H1 (cell line): Measurements from ENCODE around the gene UNC79. TPM values are rescaled to one million over a fixed set of nuclear protein-coding genes. Genes with fewer than 3 reads are reported as not detected.

Experiments used
- CTCF ChIA-PET: fragments of 300-600 bp; sonication (Branson Sonifier 250); formaldehyde crosslinking; loops from one replicate; lab custom pipeline; 2021; ENCODE audit not compliant: partially characterized antibody; lab: Charles Lee
- POLR2A ChIA-PET: fragments of 300-600 bp; sonication (Branson Sonifier 250); formaldehyde crosslinking; loops from one replicate; lab custom pipeline; 2021; ENCODE audit warnings: inconsistent platforms; ENCODE audit not compliant: partially characterized antibody; lab: Charles Lee
- DNase-seq, 2 experiments: peaks; one replicate each; pipeline versions ENCODE4 v3.0.0 to v3.0.0-alpha.2; 2010 to 2022; ENCODE audit warnings: low spot score in 2 of 2, low read depth in 1 of 2, mixed read lengths in 1 of 2
- FAIRE-seq: peaks from 2 replicates; lab custom pipeline; 2011; peaks lifted over from hg19 to GRCh38; lab: Jason Lieb, UNC
- H2AFZ ChIP-seq: 2 replicates; pipeline ENCODE4 v1.8.1; 2012; ENCODE audit warnings: low read length, inconsistent platforms
- H2AK5ac ChIP-seq: 2 replicates; pipeline ENCODE4 v1.6.1; 2013; ENCODE audit warnings: low read depth, low read length
- H2BK120ac ChIP-seq: replicated peaks from 2 replicates; pipeline ENCODE3; 2013; ENCODE audit warnings: low read depth, low read length, inconsistent platforms
- H2BK12ac ChIP-seq: 2 replicates; pipeline ENCODE4 v1.6.1; 2013; ENCODE audit warnings: low read depth, low read length
- H2BK15ac ChIP-seq: 2 replicates; pipeline ENCODE4 v1.6.1; 2013; ENCODE audit warnings: low read length
- H2BK20ac ChIP-seq: 2 replicates; pipeline ENCODE4 v1.6.1; 2013; ENCODE audit warnings: low read length
- H2BK5ac ChIP-seq: 2 replicates; pipeline ENCODE4 v1.6.1; 2013; ENCODE audit warnings: low read depth, low read length
- H3K14ac ChIP-seq: 2 replicates; pipeline ENCODE4 v1.6.1; 2013; ENCODE audit warnings: inconsistent platforms; ENCODE audit not compliant: insufficient read length
- H3K18ac ChIP-seq: 2 replicates; pipeline ENCODE4 v1.6.1; 2013; ENCODE audit warnings: low read length; ENCODE audit errors: extremely low read depth
- H3K23ac ChIP-seq: 2 replicates; pipeline ENCODE4 v1.6.1; 2013; ENCODE audit warnings: inconsistent platforms; ENCODE audit not compliant: insufficient read length
- H3K23me2 ChIP-seq: 2 replicates; pipeline ENCODE4 v1.6.1; 2013; ENCODE audit warnings: low read depth, low read length
- H3K27ac ChIP-seq: 2 replicates; pipeline ENCODE4 v1.6.1; 2011; ENCODE audit warnings: low read depth, low read length, inconsistent platforms
- H3K27me3 ChIP-seq, 4 experiments: replicated peaks in 1 of 4; 1 replicate in 1 of 4; 2 replicates in 3 of 4; pipeline versions ENCODE4 v1.6.1 to v1.8.1; 2011 to 2013; ENCODE audit warnings: low read length in 3 of 4, mild to moderate bottlenecking in 3 of 4, inconsistent platforms in 2 of 4, mixed read lengths in 2 of 4, moderate library complexity in 1 of 4; ENCODE audit not compliant: control insufficient read depth in 3 of 4, insufficient read depth in 3 of 4; ENCODE audit errors: extremely low read depth in 1 of 4
- H3K36me3 ChIP-seq, 4 experiments: 2 replicates each; pipeline versions ENCODE4 v1.6.1 to v1.8.1; 2011 to 2013; ENCODE audit warnings: mild to moderate bottlenecking in 4 of 4, low read length in 3 of 4, moderate library complexity in 2 of 4, control low read depth in 1 of 4, inconsistent platforms in 1 of 4; ENCODE audit not compliant: insufficient read depth in 4 of 4, control insufficient read depth in 2 of 4
- H3K4ac ChIP-seq: replicated peaks from 2 replicates; pipeline ENCODE3; 2013; ENCODE audit warnings: low read length, low read depth, mixed read lengths, inconsistent platforms; ENCODE audit not compliant: insufficient read length
- H3K4me1 ChIP-seq, 4 experiments: replicated peaks in 1 of 4; 1 replicate in 1 of 4; 2 replicates in 3 of 4; pipeline versions ENCODE4 v1.6.1 to v1.8.1; 2011 to 2013; ENCODE audit warnings: low read length in 3 of 4, inconsistent platforms in 2 of 4, mixed read lengths in 1 of 4; ENCODE audit not compliant: insufficient read depth in 4 of 4, control insufficient read depth in 3 of 4
- H3K4me2 ChIP-seq, 2 experiments: 2 replicates each; pipeline versions ENCODE4 v1.6.1 to v1.8.1; 2011 to 2013; ENCODE audit warnings: low read depth in 2 of 2, low read length in 2 of 2, control low read depth in 1 of 2, inconsistent platforms in 1 of 2, mild to moderate bottlenecking in 1 of 2; ENCODE audit not compliant: insufficient read depth in 1 of 2
- H3K4me3 ChIP-seq, 4 experiments: fragments of 200-600, 300-600 bp in 1 of 4; sonication (generic), shearing (Covaris generic), sonication (Bioruptor Twin) in 1 of 4; 2 replicates each; pipeline versions ENCODE4 v1.5.1 to v1.8.1; 2011 to 2016; ENCODE audit warnings: low read length in 4 of 4, low read depth in 3 of 4, control low read depth in 2 of 4, inconsistent platforms in 2 of 4, mild to moderate bottlenecking in 2 of 4, mixed read lengths in 1 of 4, moderate library complexity in 1 of 4; ENCODE audit not compliant: insufficient read depth in 2 of 4; ENCODE audit errors: extremely low read depth in 1 of 4
- H3K56ac ChIP-seq: replicated peaks from 2 replicates; pipeline ENCODE3; 2013; ENCODE audit warnings: low read depth, mild to moderate bottlenecking, mixed read lengths, low read length, inconsistent platforms; ENCODE audit not compliant: insufficient read length
- H3K79me1 ChIP-seq: 2 replicates; pipeline ENCODE4 v1.6.1; 2013; ENCODE audit warnings: low read depth, low read length, control low read depth
- H3K79me2 ChIP-seq, 2 experiments: 2 replicates each; pipeline versions ENCODE4 v1.6.1 to v1.8.1; 2012 to 2013; ENCODE audit warnings: low read length in 2 of 2, mild to moderate bottlenecking in 2 of 2, inconsistent platforms in 1 of 2; ENCODE audit not compliant: insufficient read depth in 2 of 2, control insufficient read depth in 1 of 2
- H3K9ac ChIP-seq, 4 experiments: replicated peaks in 1 of 4; 1 replicate in 1 of 4; 2 replicates in 3 of 4; pipeline versions ENCODE4 v1.6.1 to v1.8.1; 2011 to 2013; ENCODE audit warnings: low read depth in 3 of 4, low read length in 3 of 4, control low read depth in 2 of 4, mild to moderate bottlenecking in 2 of 4, moderate library complexity in 2 of 4, inconsistent platforms in 1 of 4; ENCODE audit errors: extremely low read depth in 1 of 4
- H3K9me3 ChIP-seq, 2 experiments: 2 replicates each; pipeline versions ENCODE4 v1.6.1 to v1.8.1; 2012 to 2013; ENCODE audit warnings: mild to moderate bottlenecking in 2 of 2, moderate library complexity in 2 of 2, control low read depth in 1 of 2, inconsistent platforms in 1 of 2, low read depth in 1 of 2, low read length in 1 of 2, mixed read lengths in 1 of 2; ENCODE audit not compliant: insufficient read depth in 2 of 2
- H4K20me1 ChIP-seq, 2 experiments: replicated peaks in 1 of 2; 2 replicates each; pipeline versions ENCODE3 to v1.8.1; 2011 to 2013; ENCODE audit warnings: inconsistent platforms in 2 of 2, low read length in 2 of 2, mild to moderate bottlenecking in 1 of 2; ENCODE audit not compliant: insufficient read depth in 2 of 2, control insufficient read depth in 1 of 2
- H4K5ac ChIP-seq: 2 replicates; pipeline ENCODE4 v1.6.1; 2013; ENCODE audit warnings: low read length, low read depth, mixed read lengths, inconsistent platforms; ENCODE audit not compliant: insufficient read length
- H4K8ac ChIP-seq: 2 replicates; pipeline ENCODE4 v1.8.0; 2013; ENCODE audit warnings: mild to moderate bottlenecking, moderate library complexity, low read length, inconsistent platforms; ENCODE audit not compliant: insufficient read depth; ENCODE audit errors: extremely low read depth
- H4K91ac ChIP-seq: replicated peaks from 2 replicates; pipeline ENCODE3; 2013; ENCODE audit warnings: low read length, mixed read lengths, inconsistent platforms; ENCODE audit not compliant: insufficient read length
- ATF2 ChIP-seq: IDR thresholded peaks from 2 replicates; pipeline ENCODE4 v1.6.1; 2012; ENCODE audit warnings: low read length, inconsistent platforms
- EP300 ChIP-seq, 2 experiments: IDR thresholded peaks; 1 replicate in 1 of 2; 2 replicates in 1 of 2; pipeline ENCODE4 v1.6.1; 2011 to 2012; ENCODE audit warnings: low read depth in 2 of 2, low read length in 2 of 2, mild to moderate bottlenecking in 2 of 2, borderline replicate concordance in 1 of 2, inconsistent platforms in 1 of 2, moderate library complexity in 1 of 2
- HDAC2 ChIP-seq, 2 experiments: fragments of 300-600 bp in 1 of 2; sonication (generic) in 1 of 2; IDR thresholded peaks; 2 replicates each; pipeline ENCODE4 v1.6.1; 2011 to 2012; ENCODE audit warnings: low read depth in 2 of 2, low read length in 2 of 2, mild to moderate bottlenecking in 2 of 2, moderate library complexity in 2 of 2, borderline replicate concordance in 1 of 2, inconsistent platforms in 1 of 2
- POLR2A ChIP-seq, 2 experiments: IDR thresholded peaks; 1 replicate in 1 of 2; 2 replicates in 1 of 2; pipeline ENCODE4 v1.6.1; 2011; ENCODE audit warnings: low read depth in 2 of 2, low read length in 2 of 2, mild to moderate bottlenecking in 2 of 2; ENCODE audit errors: control extremely low read depth in 1 of 2
- POLR2AphosphoS5 ChIP-seq: IDR thresholded peaks from 2 replicates; pipeline ENCODE4 v1.6.1; 2011; ENCODE audit warnings: low read depth, low read length
- RXRA ChIP-seq: IDR thresholded peaks from 2 replicates; pipeline ENCODE4 v1.6.1; 2011; ENCODE audit warnings: low read depth, mild to moderate bottlenecking, low read length, moderate library complexity; ENCODE audit not compliant: insufficient read depth
- SP2 ChIP-seq: IDR thresholded peaks from 2 replicates; pipeline ENCODE4 v1.6.1; 2012; ENCODE audit warnings: mild to moderate bottlenecking, low read length, inconsistent platforms
- SRF ChIP-seq: IDR thresholded peaks from 2 replicates; pipeline ENCODE4 v1.6.1; 2011; ENCODE audit warnings: mild to moderate bottlenecking, low read depth, low read length, moderate library complexity
- TAF7 ChIP-seq: optimal IDR thresholded peaks from 2 replicates; pipeline ENCODE3; 2011; ENCODE audit warnings: low read depth, mild to moderate bottlenecking, inconsistent platforms, low read length, moderate library complexity, borderline replicate concordance
- TBP ChIP-seq: IDR thresholded peaks from 2 replicates; pipeline ENCODE4 v1.6.1; 2011; ENCODE audit warnings: low read depth, low read length, improper control_type of control experiment
- TCF12 ChIP-seq: IDR thresholded peaks from 2 replicates; pipeline ENCODE4 v1.6.1; 2011; ENCODE audit warnings: low read depth, mild to moderate bottlenecking, low read length
- WGBS, 2 experiments: shearing (Covaris generic) in 1 of 2; methylation state at CpG; one replicate each; pipeline versions ENCODE4 v1.1.6 to v1.1.7; 2013 to 2015; ENCODE audit warnings: low lambda C conversion rate in 2 of 2, mixed read lengths in 2 of 2, inconsistent platforms in 1 of 2, low coverage in 1 of 2, missing lambda C conversion rate in 1 of 2; ENCODE audit not compliant: insufficient replicate concordance in 2 of 2, insufficient coverage in 1 of 2, insufficient read length in 1 of 2; ENCODE audit errors: extremely low coverage in 1 of 2, missing lambda C conversion rate in 1 of 2; 5-methylcytosine and 5-hydroxymethylcytosine counted together
- polyA plus RNA-seq, 7 experiments: library from polyadenylated mRNA; depleted of rRNA in 3 of 7; stranded (reverse) in 5 of 7; unstranded in 2 of 7; fragments of >200 nt in 5 of 7; fragments of 200-250 nt in 2 of 7; gene quantifications; 1 replicate in 5 of 7; 2 replicates in 1 of 7; 4 replicates in 1 of 7; pipeline versions ENCODE4 v1.2.1 to v1.2.3, GENCODE V29; 2011 to 2013; ENCODE audit warnings: missing spikeins in 2 of 7, mixed read lengths in 2 of 7
- total RNA-seq: library from RNA; stranded (reverse); fragmentation: NEBNext Ultra II Directional; extraction: Animal tissue kit (Norgen Biotek cat#: 25700); gene quantifications from 2 replicates; pipeline ENCODE4 v1.2.1, GENCODE V29; 2021

Gene UNC79
- total and polyA plus RNA-seq, 2 of the 8 experiments (the other 6 are each of a cell fraction or from before 2014, with no cell fraction given) = 1.8 to 2.3 TPM

GRCh38 chr14:93475471-93475870 lies 44.7 kb downstream of the UNC79 start:
- Histone ChIP-seq H3K4me1 (peaks cover 0 to 5% (median 0%) of the 10 kb centered on the region in 4 experiments; a peak in 2 of 7 replicates), H2AFZ (no peak overlapping the region), H3K4ac (no peak overlapping the region), H2BK12ac (no peak overlapping the region), H4K5ac (no peak overlapping the region), H4K91ac (no peak overlapping the region), H3K56ac (no peak overlapping the region), H3K23ac (no peak overlapping the region), H2BK120ac (no peak overlapping the region), H4K8ac (no peak overlapping the region), H3K9me3 (no peaks in the 10 kb centered on the region), H2BK20ac (no peak overlapping the region), H3K4me3 (no peak overlapping the region), H3K14ac (no peak overlapping the region), H3K79me2 (no peaks in the 10 kb centered on the region), H3K9ac (no peak overlapping the region), H2BK15ac (no peak overlapping the region), H3K36me3 (no peaks in the 10 kb centered on the region), H4K20me1 (no peaks in the 10 kb centered on the region), H3K79me1 (no peaks in the 10 kb centered on the region), H3K4me2 (no peak overlapping the region), H2AK5ac (no peak overlapping the region), H3K27ac (no peak overlapping the region), H3K23me2 (no peaks in the 10 kb centered on the region), H3K27me3 (no peaks in the 10 kb centered on the region), H3K18ac (no peak overlapping the region), H2BK5ac (no peak overlapping the region)
- ChIA-PET CTCF (no interaction called here), POLR2A (no interaction called here)
- DNase-seq = no peak
- TF ChIP-seq RXRA (no peak), EP300 (IDR thresholded peaks at IDR 0.05; ENCODE audit: borderline replicate concordance in 1 of 2, low read depth in 2 of 2, low read length in 2 of 2) (no peak), SP2 (no peak), POLR2AphosphoS5 (no peak), SRF (no peak), TBP (no peak), POLR2A (IDR thresholded peaks at IDR 0.05; ENCODE audit: control extremely low read depth in 1 of 2, low read depth in 2 of 2, low read length in 2 of 2) (no peak), HDAC2 (IDR thresholded peaks at IDR 0.05; ENCODE audit: borderline replicate concordance in 1 of 2, low read depth in 2 of 2, low read length in 2 of 2) (no peak), ATF2 (no peak), TCF12 (no peak), TAF7 (no peak)
- 76% methylated on average over 6 of the region's 6 CpGs; no CpG with 5 or more reads in 1 of the 2 experiments for WGBS, 2 experiments
- no peak for FAIRE-seq
